ENCODE measurements around the gene CCDC57. TPM values are rescaled to one million over a fixed set of nuclear protein-coding genes. Genes with fewer than 3 reads are reported as not detected.

CCDC57 gene
- polyA plus RNA-seq, 1 donor (not counting 4 experiments of a cell fraction or from before 2014, with no cell fraction given), result 19.2 TPM

- peak overlapping the region; percentile 77 for H3K9ac ChIP-seq (ENCODE audit: control insufficient read depth, extremely low read depth, insufficient read depth, low read length)
Measured at GRCh38 chr17:82247182-82247823, 34.7 kb upstream of the CCDC57 start.

GRCh38 chr17:82246365-82247181 lies 33.9 kb upstream of the CCDC57 start:
- Histone ChIP-seq H3K9me3 (ENCODE audit: control insufficient read depth, low read depth, low read length) (no peaks in the 10 kb centered on the region), H3K4me2 (ENCODE audit: control insufficient read depth, extremely low read depth, insufficient read depth, low read depth, low read length) (peak overlapping the region; percentile 50), H3K9ac (ENCODE audit: control insufficient read depth, extremely low read depth, insufficient read depth, low read length) (peak overlapping the region; percentile 77), H4K20me1 (ENCODE audit: control insufficient read depth, extremely low read depth, insufficient read depth, low read length) (peaks cover 33% of the 10 kb centered on the region), H3K27me3 (ENCODE audit: control insufficient read depth, extremely low read depth, insufficient read depth, low read length) (no peaks in the 10 kb centered on the region), H3K4me3 (ENCODE audit: control insufficient read depth in 2 of 3, extremely low read depth in 1 of 3, insufficient read depth in 2 of 3, low read depth in 1 of 3, low read length in 3 of 3) (no peak overlapping the region), H3K79me2 (ENCODE audit: control insufficient read depth, insufficient read depth, low read length) (peaks cover 56% of the 10 kb centered on the region), H3K36me3 (ENCODE audit: control insufficient read depth in 2 of 2, extremely low read depth in 1 of 2, insufficient read depth in 2 of 2, low read length in 2 of 2) (peaks cover 55 to 80% of the 10 kb centered on the region in 2 experiments), H3K27ac (ENCODE audit: control insufficient read depth, insufficient read depth, low read length) (peak overlapping the region; percentile 92), H2AFZ (ENCODE audit: control insufficient read depth, low read length) (no peak overlapping the region), H3K9me1 (ENCODE audit: control insufficient read depth, extremely low read depth, insufficient read depth, low read length) (peaks cover 6% of the 10 kb centered on the region), H3K4me1 (ENCODE audit: control insufficient read depth, extremely low read depth, insufficient read depth, low read length) (peaks cover 41% of the 10 kb centered on the region)
- dilution Hi-C loops (cut with MboI; ENCODE audit: extremely low pct_ligation_motif_present, low sequenced_read_pairs), result no loop called here
- peak; percentile 93 for FAIRE-seq
- TF ChIP-seq EZH2 (IDR thresholded peaks at IDR 0.05; ENCODE audit: low read length), result no peak
- TF ChIP-seq CTCF (optimal IDR thresholded peaks at IDR 0.05 in 1 of 3, IDR thresholded peaks at IDR 0.05 in 1 of 3, conservative IDR thresholded peaks at IDR 0.05 in 1 of 3; ENCODE audit: extremely low read depth in 1 of 3, insufficient read depth in 2 of 3, low read length in 3 of 3), result no peak
- peak; percentile 73 for DNase-seq (ENCODE audit: low read depth, low spot score)

More at GRCh38 chr17:82247182-82247823, 34.7 kb upstream of the CCDC57 start:
- DNase-seq (ENCODE audit: low read depth, low spot score) (no peak), FAIRE-seq (no peak)
- no peaks in the 10 kb centered on the region for H3K27me3 ChIP-seq (ENCODE audit: control insufficient read depth, extremely low read depth, insufficient read depth, low read length)
- H2AFZ ChIP-seq (ENCODE audit: control insufficient read depth, low read length), result no peak overlapping the region
- no peak for TF ChIP-seq EZH2 (IDR thresholded peaks at IDR 0.05; ENCODE audit: low read length)
- TF ChIP-seq CTCF (optimal IDR thresholded peaks at IDR 0.05 in 1 of 3, IDR thresholded peaks at IDR 0.05 in 1 of 3, conservative IDR thresholded peaks at IDR 0.05 in 1 of 3; ENCODE audit: extremely low read depth in 1 of 3, insufficient read depth in 2 of 3, low read length in 3 of 3), result no peak
- no peaks in the 10 kb centered on the region for H3K9me3 ChIP-seq (ENCODE audit: control insufficient read depth, low read depth, low read length)
- H4K20me1 ChIP-seq (ENCODE audit: control insufficient read depth, extremely low read depth, insufficient read depth, low read length), result peaks cover 33% of the 10 kb centered on the region
- dilution Hi-C loops (cut with MboI; ENCODE audit: extremely low pct_ligation_motif_present, low sequenced_read_pairs), result no loop called here
- peak overlapping the region; percentile 92 for H3K27ac ChIP-seq (ENCODE audit: control insufficient read depth, insufficient read depth, low read length)
- H3K9me1 ChIP-seq (ENCODE audit: control insufficient read depth, extremely low read depth, insufficient read depth, low read length), result peaks cover 6% of the 10 kb centered on the region
- H3K79me2 ChIP-seq (ENCODE audit: control insufficient read depth, insufficient read depth, low read length), result peaks cover 60% of the 10 kb centered on the region
- H3K4me3 ChIP-seq (ENCODE audit: control insufficient read depth in 2 of 3, extremely low read depth in 1 of 3, insufficient read depth in 2 of 3, low read depth in 1 of 3, low read length in 3 of 3), result no peak overlapping the region
- peak overlapping the region; percentile 50 for H3K4me2 ChIP-seq (ENCODE audit: control insufficient read depth, extremely low read depth, insufficient read depth, low read depth, low read length)
- H3K36me3 ChIP-seq (ENCODE audit: control insufficient read depth in 2 of 2, extremely low read depth in 1 of 2, insufficient read depth in 2 of 2, low read length in 2 of 2), result peaks cover 59 to 82% of the 10 kb centered on the region in 2 experiments
- H3K4me1 ChIP-seq (ENCODE audit: control insufficient read depth, extremely low read depth, insufficient read depth, low read length), result peaks cover 36% of the 10 kb centered on the region

Data from keratinocyte (primary cell).